Endothelial cell of umbilical vein (primary cell): ENCODE data around the gene MAF. TPM values are rescaled to one million over a fixed set of nuclear protein-coding genes. Genes with fewer than 3 reads are reported as not detected.

ENCODE experiments used
- BruUV-seq: library from RNA; stranded (reverse); fragments of 400-500 nt; replicated peaks from 2 replicates; lab custom pipeline; 2021; lab: Mats Ljungman, UMichigan
- CTCF ChIA-PET: fragments of 300-600, 350-600 bp; sonication (Branson Sonifier 250); formaldehyde crosslinking; loops from one replicate; lab custom pipeline; 2021; ENCODE audit warnings: antibody characterized with exemption, inconsistent platforms; lab: Charles Lee
- POLR2A ChIA-PET: fragments of 300-600, 350-600 bp; sonication (Branson Sonifier 250); formaldehyde crosslinking; loops from one replicate; lab custom pipeline; 2021; ENCODE audit warnings: antibody characterized with exemption, inconsistent platforms; lab: Charles Lee
- DNase-seq: peaks from one replicate; pipeline ENCODE4 v3.0.0-alpha.2; 2011; ENCODE audit warnings: low read depth, low spot score
- FAIRE-seq: peaks from 2 replicates; lab custom pipeline; 2011; peaks lifted over from hg19 to GRCh38; lab: Jason Lieb, UNC
- H2AFZ ChIP-seq: 2 replicates; pipeline ENCODE4 v1.6.0; 2012; ENCODE audit warnings: low read depth, low read length, control low read depth, inconsistent platforms
- H3K27ac ChIP-seq: 2 replicates; pipeline ENCODE4 v1.5.1; 2011; ENCODE audit warnings: low read depth, mild to moderate bottlenecking, control low read depth, low read length, moderate library complexity; ENCODE audit not compliant: insufficient read depth
- H3K27me3 ChIP-seq, 2 experiments: 2 replicates each; pipeline versions ENCODE4 v1.6.0 to v1.6.1; 2011; ENCODE audit warnings: low read length in 2 of 2, mixed read lengths in 1 of 2; ENCODE audit not compliant: control insufficient read depth in 2 of 2, insufficient read depth in 2 of 2
- H3K36me3 ChIP-seq, 2 experiments: 2 replicates in 1 of 2; 3 replicates in 1 of 2; pipeline ENCODE4 v1.5.1; 2011; ENCODE audit warnings: low read length in 2 of 2, mild to moderate bottlenecking in 1 of 2, moderate library complexity in 1 of 2; ENCODE audit not compliant: control insufficient read depth in 2 of 2, insufficient read depth in 2 of 2; ENCODE audit errors: extremely low read depth in 1 of 2
- H3K4me1 ChIP-seq: 3 replicates; pipeline ENCODE4 v1.5.1; 2011; ENCODE audit warnings: mild to moderate bottlenecking, low read length; ENCODE audit not compliant: control insufficient read depth, insufficient read depth; ENCODE audit errors: extremely low read depth
- H3K4me2 ChIP-seq: 2 replicates; pipeline ENCODE4 v1.6.1; 2011; ENCODE audit warnings: low read length, control low read depth, mixed read lengths; ENCODE audit not compliant: insufficient read depth
- H3K4me3 ChIP-seq, 3 experiments: fragments of 200-600 bp in 1 of 3; sonication (generic), shearing (Covaris generic) in 1 of 3; replicated peaks in 1 of 3; 2 replicates each; pipeline ENCODE4 v1.5.1; 2011 to 2016; ENCODE audit warnings: control low read depth in 3 of 3, low read length in 3 of 3, mild to moderate bottlenecking in 2 of 3, inconsistent platforms in 1 of 3, low read depth in 1 of 3, moderate library complexity in 1 of 3; ENCODE audit not compliant: insufficient read depth in 1 of 3
- H3K79me2 ChIP-seq: 2 replicates; pipeline ENCODE4 v1.6.0; 2012; ENCODE audit warnings: low read length, inconsistent platforms; ENCODE audit not compliant: control insufficient read depth, insufficient read depth
- H3K9ac ChIP-seq: replicated peaks from 2 replicates; pipeline ENCODE3; 2011; ENCODE audit warnings: low read length, control low read depth; ENCODE audit not compliant: insufficient read depth; ENCODE audit errors: extremely low read depth
- H3K9me1 ChIP-seq: replicated peaks from 3 replicates; pipeline ENCODE4 v1.6.0; 2011; ENCODE audit warnings: mild to moderate bottlenecking, low read length; ENCODE audit not compliant: control insufficient read depth, insufficient read depth; ENCODE audit errors: extremely low read depth
- H3K9me3 ChIP-seq: replicated peaks from 2 replicates; pipeline ENCODE4 v1.5.1; 2012; ENCODE audit warnings: low read length, inconsistent platforms; ENCODE audit not compliant: control insufficient read depth, insufficient read depth
- H4K20me1 ChIP-seq: replicated peaks from 2 replicates; pipeline ENCODE3; 2011; ENCODE audit warnings: mild to moderate bottlenecking, low read length; ENCODE audit not compliant: control insufficient read depth, insufficient read depth; ENCODE audit errors: extremely low read depth
- CTCF ChIP-seq, 2 donors: IDR thresholded peaks; 1 replicate in 1 of 2; 2 replicates in 1 of 2; pipeline ENCODE4 v1.5.1; 2011; ENCODE audit warnings: low read length in 2 of 2, mild to moderate bottlenecking in 2 of 2, moderate library complexity in 2 of 2, control low read depth in 1 of 2, inconsistent platforms in 1 of 2, low read depth in 1 of 2; ENCODE audit not compliant: insufficient read depth in 1 of 2; ENCODE audit errors: extremely low read depth in 1 of 2
- EZH2 ChIP-seq: IDR thresholded peaks from 2 replicates; pipeline ENCODE4 v1.6.1; 2012; ENCODE audit warnings: borderline replicate concordance, low read depth, mild to moderate bottlenecking, moderate library complexity, low read length, inconsistent platforms; ENCODE audit not compliant: severe bottlenecking
- FOS ChIP-seq: IDR thresholded peaks from 2 replicates; pipeline ENCODE4 v1.6.1; 2011; ENCODE audit warnings: mild to moderate bottlenecking, low read length, moderate library complexity, borderline replicate concordance; ENCODE audit not compliant: insufficient read depth
- GATA2 ChIP-seq: IDR thresholded peaks from 2 replicates; pipeline ENCODE4 v1.7.0; 2011; ENCODE audit warnings: low read depth, mild to moderate bottlenecking, moderate library complexity, mixed read lengths, low read length; ENCODE audit not compliant: insufficient read length, insufficient read depth
- JUN ChIP-seq: IDR thresholded peaks from 2 replicates; pipeline ENCODE4 v1.6.1; 2011; ENCODE audit warnings: borderline replicate concordance, low read depth; ENCODE audit not compliant: insufficient read length, insufficient read depth
- MAX ChIP-seq: IDR thresholded peaks from 2 replicates; pipeline ENCODE4 v1.6.1; 2011; ENCODE audit not compliant: insufficient read depth, insufficient read length
- MYC ChIP-seq: IDR thresholded peaks from one replicate; pipeline ENCODE4 v1.6.1; 2011; ENCODE audit warnings: mild to moderate bottlenecking, low read depth, low read length
- POLR2A ChIP-seq: IDR thresholded peaks from 2 replicates; pipeline ENCODE4 v1.6.1; 2012; ENCODE audit warnings: low read depth, mild to moderate bottlenecking, control low read depth, low read length
- POLR2AphosphoS5 ChIP-seq: IDR thresholded peaks from 2 replicates; pipeline ENCODE4 v1.6.1; 2012; ENCODE audit warnings: low read depth, mild to moderate bottlenecking, control low read depth, low read length, moderate library complexity; ENCODE audit not compliant: insufficient read depth
- dilution Hi-C: fragments of 300-500 bp; cut with MboI; formaldehyde crosslinking; loops from one replicate; pipeline ENCODE4 v1.15.0; 2019; ENCODE audit warnings: low sequenced_read_pairs; ENCODE audit not compliant: extremely low pct_ligation_motif_present
- intact Hi-C: fragments of 100-400 bp; cut with micrococcal nuclease; formaldehyde crosslinking; loops from one replicate; pipeline ENCODE4 v1.10.0; 2022
- polyA plus RNA-seq, 4 experiments: library from polyadenylated mRNA; depleted of rRNA in 3 of 4; stranded (reverse) in 3 of 4; unstranded in 1 of 4; fragments of >200 nt; gene quantifications; 2 replicates each; pipeline versions ENCODE4 v1.2.1 to v1.2.3, GENCODE V29; 2011 to 2012; ENCODE audit warnings: missing spikeins in 1 of 4
- total RNA-seq: library from RNA; stranded (reverse); gene quantifications from 2 replicates; pipeline ENCODE4 v1.2.3, GENCODE V29; 2021

The MAF gene
- total and polyA plus RNA-seq, 2 donors (not counting 3 experiments of a cell fraction or from before 2014, with no cell fraction given), result 0.04 to 0.33 TPM

GRCh38 chr16:79563921-79564320 is 36.6 kb downstream of the MAF start:
- Histone ChIP-seq H3K9me1 (no peaks in the 10 kb centered on the region), H3K27ac (no peak overlapping the region), H3K4me2 (no peak overlapping the region), H3K9ac (no peak overlapping the region), H3K27me3 (no peaks in the 10 kb centered on the region), H3K4me3 (no peak overlapping the region), H3K36me3 (no peaks in the 10 kb centered on the region), H4K20me1 (no peaks in the 10 kb centered on the region), H3K79me2 (no peaks in the 10 kb centered on the region), H2AFZ (no peak overlapping the region), H3K9me3 (peaks cover 3% of the 10 kb centered on the region), H3K4me1 (no peaks in the 10 kb centered on the region)
- intact Hi-C loops (no loop called here), dilution Hi-C loops (no loop called here)
- CTCF ChIA-PET, result no interaction called here
- POLR2A ChIA-PET, result no interaction called here
- FAIRE-seq (no peak), DNase-seq (no peak)
- BruUV-seq, result no TSS peak
- TF ChIP-seq FOS (no peak), POLR2A (no peak), POLR2AphosphoS5 (no peak), MAX (no peak), EZH2 (no peak), MYC (no peak), CTCF (IDR thresholded peaks at IDR 0.05; ENCODE audit: extremely low read depth in 1 of 2, insufficient read depth in 1 of 2, low read depth in 1 of 2, low read length in 2 of 2) (no peak), JUN (no peak), GATA2 (no peak)
